Measurements from ENCODE around the gene RNF121.

Gene RNF121

GRCh38 chr11:71964641-71965040 lies 35.8 kb downstream of the RNF121 start:
- H3K4me1 ChIP-seq (ENCODE audit: insufficient read depth, low read length, poor library complexity, severe bottlenecking) = no peaks in the 10 kb centered on the region
- no peak overlapping the region for H3K9ac ChIP-seq (ENCODE audit: low read depth, low read length, poor library complexity, severe bottlenecking)
- no peaks in the 10 kb centered on the region for H3K9me3 ChIP-seq (ENCODE audit: insufficient read depth, low read depth, low read length)
- no peak overlapping the region for H3K4me3 ChIP-seq (ENCODE audit: low read length, poor library complexity, severe bottlenecking)
- H3K27me3 ChIP-seq (ENCODE audit: insufficient read depth, low read length, poor library complexity, severe bottlenecking) = no peaks in the 10 kb centered on the region
- no peaks in the 10 kb centered on the region for H4K20me1 ChIP-seq (ENCODE audit: insufficient read depth, low read length, poor library complexity, severe bottlenecking)
- no peak for TF ChIP-seq EZH2phosphoT487 (IDR thresholded peaks at IDR 0.05; ENCODE audit: borderline replicate concordance)
- TF ChIP-seq, protein P1, sequence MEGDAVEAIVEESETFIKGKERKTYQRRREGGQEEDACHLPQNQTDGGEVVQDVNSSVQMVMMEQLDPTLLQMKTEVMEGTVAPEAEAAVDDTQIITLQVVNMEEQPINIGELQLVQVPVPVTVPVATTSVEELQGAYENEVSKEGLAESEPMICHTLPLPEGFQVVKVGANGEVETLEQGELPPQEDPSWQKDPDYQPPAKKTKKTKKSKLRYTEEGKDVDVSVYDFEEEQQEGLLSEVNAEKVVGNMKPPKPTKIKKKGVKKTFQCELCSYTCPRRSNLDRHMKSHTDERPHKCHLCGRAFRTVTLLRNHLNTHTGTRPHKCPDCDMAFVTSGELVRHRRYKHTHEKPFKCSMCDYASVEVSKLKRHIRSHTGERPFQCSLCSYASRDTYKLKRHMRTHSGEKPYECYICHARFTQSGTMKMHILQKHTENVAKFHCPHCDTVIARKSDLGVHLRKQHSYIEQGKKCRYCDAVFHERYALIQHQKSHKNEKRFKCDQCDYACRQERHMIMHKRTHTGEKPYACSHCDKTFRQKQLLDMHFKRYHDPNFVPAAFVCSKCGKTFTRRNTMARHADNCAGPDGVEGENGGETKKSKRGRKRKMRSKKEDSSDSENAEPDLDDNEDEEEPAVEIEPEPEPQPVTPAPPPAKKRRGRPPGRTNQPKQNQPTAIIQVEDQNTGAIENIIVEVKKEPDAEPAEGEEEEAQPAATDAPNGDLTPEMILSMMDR (conservative IDR thresholded peaks at IDR 0.05; ENCODE audit: low read length) = no peak
- no peak overlapping the region for H3K4me2 ChIP-seq (ENCODE audit: low read depth, low read length, poor library complexity, severe bottlenecking)
- no peak overlapping the region for H2AFZ ChIP-seq (ENCODE audit: low read length)
- no peaks in the 10 kb centered on the region for H3K79me2 ChIP-seq (ENCODE audit: insufficient read depth, low read length)
- no peaks in the 10 kb centered on the region for H3K9me2 ChIP-seq (replicated peaks; ENCODE audit: low read depth, low read length)
- no peaks in the 10 kb centered on the region for H3F3A ChIP-seq (ENCODE audit: low read depth)
- H3K36me3 ChIP-seq (ENCODE audit: insufficient read depth, low read length) = peaks cover 64% of the 10 kb centered on the region

DNA sequence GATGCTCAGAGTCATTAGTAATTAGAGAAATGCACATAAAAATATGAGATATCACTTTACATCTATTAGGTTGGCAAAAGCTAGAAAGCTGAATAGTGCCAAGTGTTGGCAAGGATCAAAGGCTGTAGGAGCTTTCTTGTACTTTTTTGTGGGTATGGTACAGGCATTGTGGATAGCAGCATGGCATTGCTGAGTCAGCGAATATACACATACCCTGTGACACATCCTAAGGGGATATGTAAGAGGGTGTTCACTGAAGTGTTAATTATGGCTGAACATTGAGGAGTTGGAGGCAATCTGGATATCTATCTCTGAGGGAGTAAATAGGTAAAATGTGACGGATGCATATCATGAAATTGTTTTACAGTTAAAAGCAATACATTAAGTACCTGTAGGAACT lies 42.8 kb downstream of the RNF121 start:
- no peak overlapping the region for H3K4me2 ChIP-seq (ENCODE audit: low read depth, low read length, poor library complexity, severe bottlenecking)
- H3K4me1 ChIP-seq (ENCODE audit: insufficient read depth, low read length, poor library complexity, severe bottlenecking) = no peaks in the 10 kb centered on the region
- no peaks in the 10 kb centered on the region for H3K79me2 ChIP-seq (ENCODE audit: insufficient read depth, low read length)
- no peak overlapping the region for H3K9ac ChIP-seq (ENCODE audit: low read depth, low read length, poor library complexity, severe bottlenecking)
- H4K20me1 ChIP-seq (ENCODE audit: insufficient read depth, low read length, poor library complexity, severe bottlenecking) = no peaks in the 10 kb centered on the region
- H3K4me3 ChIP-seq (ENCODE audit: low read length, poor library complexity, severe bottlenecking) = no peak overlapping the region
- H3F3A ChIP-seq (ENCODE audit: low read depth) = no peaks in the 10 kb centered on the region
- no peaks in the 10 kb centered on the region for H3K27me3 ChIP-seq (ENCODE audit: insufficient read depth, low read length, poor library complexity, severe bottlenecking)
- no peaks in the 10 kb centered on the region for H3K9me3 ChIP-seq (ENCODE audit: insufficient read depth, low read depth, low read length)
- H3K36me3 ChIP-seq (ENCODE audit: insufficient read depth, low read length) = peaks cover 41% of the 10 kb centered on the region
- no peak overlapping the region for H2AFZ ChIP-seq (ENCODE audit: low read length)
- H3K9me2 ChIP-seq (replicated peaks; ENCODE audit: low read depth, low read length) = no peaks in the 10 kb centered on the region
- no peak for TF ChIP-seq EZH2phosphoT487 (IDR thresholded peaks at IDR 0.05; ENCODE audit: borderline replicate concordance)
- TF ChIP-seq, protein P1 (conservative IDR thresholded peaks at IDR 0.05; ENCODE audit: low read length) = no peak

DNA sequence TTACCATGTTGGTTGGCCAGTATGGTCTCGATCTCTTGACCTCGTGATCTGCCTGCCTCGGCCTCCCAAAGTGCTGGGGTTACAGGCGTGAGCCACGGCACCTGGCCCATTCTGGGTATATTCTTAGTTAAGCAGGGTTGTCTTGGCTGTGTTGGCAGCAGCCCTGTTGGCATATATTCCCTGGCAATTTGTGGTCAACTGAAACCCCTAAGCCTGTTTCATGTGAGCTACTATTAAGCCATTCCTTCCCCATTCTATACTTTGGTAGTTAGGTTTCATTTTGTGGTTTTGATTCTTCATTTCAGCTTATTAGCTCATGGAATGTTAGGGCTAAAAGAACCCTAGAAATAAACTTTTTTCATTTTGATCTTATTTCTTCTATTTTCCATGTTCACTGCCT lies 47.7 kb downstream of the RNF121 start:
- H3K36me3 ChIP-seq (ENCODE audit: insufficient read depth, low read length) = peaks cover 39% of the 10 kb centered on the region; the same call in 1 of the 2 replicates
- H3K9me2 ChIP-seq (replicated peaks; ENCODE audit: low read depth, low read length) = no peaks in the 10 kb centered on the region
- no peak overlapping the region for H3K4me2 ChIP-seq (ENCODE audit: low read depth, low read length, poor library complexity, severe bottlenecking)
- H4K20me1 ChIP-seq (ENCODE audit: insufficient read depth, low read length, poor library complexity, severe bottlenecking) = no peaks in the 10 kb centered on the region
- H3K79me2 ChIP-seq (ENCODE audit: insufficient read depth, low read length) = no peaks in the 10 kb centered on the region
- no peak overlapping the region for H2AFZ ChIP-seq (ENCODE audit: low read length)
- H3K4me3 ChIP-seq (ENCODE audit: low read length, poor library complexity, severe bottlenecking) = no peak overlapping the region
- H3K4me1 ChIP-seq (ENCODE audit: insufficient read depth, low read length, poor library complexity, severe bottlenecking) = no peaks in the 10 kb centered on the region
- no peaks in the 10 kb centered on the region for H3K27me3 ChIP-seq (ENCODE audit: insufficient read depth, low read length, poor library complexity, severe bottlenecking)
- no peaks in the 10 kb centered on the region for H3K9me3 ChIP-seq (ENCODE audit: insufficient read depth, low read depth, low read length)
- TF ChIP-seq, protein P1 (conservative IDR thresholded peaks at IDR 0.05; ENCODE audit: low read length) = no peak
- no peak for TF ChIP-seq EZH2phosphoT487 (IDR thresholded peaks at IDR 0.05; ENCODE audit: borderline replicate concordance)
- no peak overlapping the region for H3K9ac ChIP-seq (ENCODE audit: low read depth, low read length, poor library complexity, severe bottlenecking)
- no peaks in the 10 kb centered on the region for H3F3A ChIP-seq (ENCODE audit: low read depth)
